Fibroblast of lung (primary cell): ENCODE data around the gene GNAL. TPM values are rescaled to one million over a fixed set of nuclear protein-coding genes. Genes with fewer than 3 reads are reported as not detected.

Experiments used
- DNase-seq, 2 donors: peaks; one replicate each; pipeline versions ENCODE4 v3.0.0 to v3.0.0-alpha.2; 2010; ENCODE audit warnings: low read depth in 2 of 2
- H2AFZ ChIP-seq: 2 replicates; pipeline ENCODE4 v1.5.1; 2012; ENCODE audit warnings: low read length, control low read depth, inconsistent platforms
- H3K27ac ChIP-seq: 2 replicates; pipeline ENCODE4 v1.5.1; 2011; ENCODE audit warnings: low read length, control low read depth; ENCODE audit not compliant: insufficient read depth
- H3K27me3 ChIP-seq: 2 replicates; pipeline ENCODE4 v1.5.1; 2011; ENCODE audit warnings: mild to moderate bottlenecking, low read length; ENCODE audit not compliant: control insufficient read depth, insufficient read depth
- H3K36me3 ChIP-seq: 2 replicates; pipeline ENCODE4 v1.5.1; 2011; ENCODE audit warnings: low read length; ENCODE audit not compliant: control insufficient read depth, insufficient read depth
- H3K4me1 ChIP-seq: 2 replicates; pipeline ENCODE4 v1.5.1; 2011; ENCODE audit warnings: low read length; ENCODE audit not compliant: control insufficient read depth, insufficient read depth; ENCODE audit errors: extremely low read depth
- H3K4me2 ChIP-seq: 2 replicates; pipeline ENCODE4 v1.5.1; 2011; ENCODE audit warnings: low read length, control low read depth; ENCODE audit not compliant: insufficient read depth; ENCODE audit errors: extremely low read depth
- H3K4me3 ChIP-seq, 4 experiments: fragments of 200-600 bp in 1 of 4; sonication (generic) in 1 of 4; replicated peaks in 1 of 4; 2 replicates each; pipeline ENCODE4 v1.5.1; 2011 to 2016; ENCODE audit warnings: low read length in 4 of 4, low read depth in 3 of 4, mild to moderate bottlenecking in 3 of 4, control low read depth in 2 of 4, inconsistent platforms in 1 of 4, mixed read lengths in 1 of 4; ENCODE audit not compliant: insufficient read depth in 1 of 4; ENCODE audit errors: control extremely low read depth in 1 of 4
- H3K79me2 ChIP-seq: 2 replicates; pipeline ENCODE4 v1.5.1; 2012; ENCODE audit warnings: mild to moderate bottlenecking, low read length, inconsistent platforms; ENCODE audit not compliant: control insufficient read depth, insufficient read depth
- H3K9ac ChIP-seq: 2 replicates; pipeline ENCODE4 v1.5.1; 2011; ENCODE audit warnings: mild to moderate bottlenecking, low read length, control low read depth; ENCODE audit not compliant: insufficient read depth
- H3K9me3 ChIP-seq: 2 replicates; pipeline ENCODE4 v1.5.1; 2012; ENCODE audit warnings: low read depth, low read length; ENCODE audit not compliant: control insufficient read depth, insufficient read depth
- H4K20me1 ChIP-seq: 2 replicates; pipeline ENCODE4 v1.5.1; 2011; ENCODE audit warnings: low read length; ENCODE audit not compliant: control insufficient read depth, insufficient read depth; ENCODE audit errors: extremely low read depth
- EZH2 ChIP-seq: IDR thresholded peaks from 2 replicates; pipeline ENCODE4 v1.5.1; 2012; ENCODE audit warnings: low read length, control low read depth, mild to moderate bottlenecking; ENCODE audit errors: missing control alignments
- polyA plus RNA-seq, 2 donors: library from polyadenylated mRNA; depleted of rRNA in 1 of 2; stranded (reverse) in 1 of 2; unstranded in 1 of 2; fragments of >200 nt; gene quantifications; 2 replicates each; pipeline ENCODE4 v1.2.1, GENCODE V29; 2011 to 2012; ENCODE audit warnings: missing spikeins in 1 of 2
- total RNA-seq: library from RNA; depleted of rRNA; stranded (reverse); fragments of >200 nt; gene quantifications from 2 replicates; pipeline ENCODE4 v1.2.1, GENCODE V29; 2014
- TF ChIP-seq, protein P1 (sequence below), 2 donors: IDR thresholded peaks in 1 of 2; conservative IDR thresholded peaks in 1 of 2; 1 replicate in 1 of 2; 2 replicates in 1 of 2; pipeline ENCODE4 v1.5.1; 2011 to 2012; ENCODE audit warnings: low read length in 2 of 2, control low read depth in 1 of 2, inconsistent platforms in 1 of 2, low read depth in 1 of 2, mild to moderate bottlenecking in 1 of 2

Gene GNAL
- total and polyA plus RNA-seq, 2 donors (not counting 1 experiment from before 2014, with no cell fraction given), result 0.05 to 0.50 TPM

DNA sequence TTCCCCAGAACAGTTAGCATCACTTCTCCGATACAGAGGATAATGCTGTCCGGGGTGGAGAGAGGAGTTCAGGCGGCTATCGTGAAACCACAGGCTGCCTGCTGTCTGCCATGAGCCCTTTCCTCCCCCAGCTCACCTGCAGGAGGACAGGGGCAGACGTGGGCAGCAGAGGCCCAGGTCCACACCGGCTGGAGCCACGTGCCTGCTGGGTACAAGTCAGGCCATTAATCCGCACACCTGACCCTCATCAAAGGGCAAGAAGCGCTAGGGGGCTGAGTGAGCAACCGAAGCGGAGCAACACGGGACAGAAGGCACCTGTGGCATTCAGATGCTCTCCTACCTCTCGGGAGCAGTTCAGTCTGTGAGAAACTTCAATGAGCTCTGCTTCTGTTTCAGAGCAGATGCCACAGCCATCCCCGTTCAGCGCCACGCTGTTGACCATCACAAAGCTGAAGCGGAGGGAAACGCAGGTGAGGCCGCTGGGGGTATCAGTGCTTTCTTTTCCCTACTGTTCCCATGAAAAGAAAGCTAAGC lies 197.6 kb downstream of the GNAL start:
- H3K4me1 ChIP-seq, result no peaks in the 10 kb centered on the region
- H3K4me3 ChIP-seq, result no peak overlapping the region
- TF ChIP-seq EZH2, result no peak
- TF ChIP-seq, protein P1, sequence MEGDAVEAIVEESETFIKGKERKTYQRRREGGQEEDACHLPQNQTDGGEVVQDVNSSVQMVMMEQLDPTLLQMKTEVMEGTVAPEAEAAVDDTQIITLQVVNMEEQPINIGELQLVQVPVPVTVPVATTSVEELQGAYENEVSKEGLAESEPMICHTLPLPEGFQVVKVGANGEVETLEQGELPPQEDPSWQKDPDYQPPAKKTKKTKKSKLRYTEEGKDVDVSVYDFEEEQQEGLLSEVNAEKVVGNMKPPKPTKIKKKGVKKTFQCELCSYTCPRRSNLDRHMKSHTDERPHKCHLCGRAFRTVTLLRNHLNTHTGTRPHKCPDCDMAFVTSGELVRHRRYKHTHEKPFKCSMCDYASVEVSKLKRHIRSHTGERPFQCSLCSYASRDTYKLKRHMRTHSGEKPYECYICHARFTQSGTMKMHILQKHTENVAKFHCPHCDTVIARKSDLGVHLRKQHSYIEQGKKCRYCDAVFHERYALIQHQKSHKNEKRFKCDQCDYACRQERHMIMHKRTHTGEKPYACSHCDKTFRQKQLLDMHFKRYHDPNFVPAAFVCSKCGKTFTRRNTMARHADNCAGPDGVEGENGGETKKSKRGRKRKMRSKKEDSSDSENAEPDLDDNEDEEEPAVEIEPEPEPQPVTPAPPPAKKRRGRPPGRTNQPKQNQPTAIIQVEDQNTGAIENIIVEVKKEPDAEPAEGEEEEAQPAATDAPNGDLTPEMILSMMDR (conservative IDR thresholded peaks at IDR 0.05 in 1 of 2, IDR thresholded peaks at IDR 0.05 in 1 of 2; ENCODE audit: low read depth in 1 of 2, low read length in 2 of 2), result no peak

DNA sequence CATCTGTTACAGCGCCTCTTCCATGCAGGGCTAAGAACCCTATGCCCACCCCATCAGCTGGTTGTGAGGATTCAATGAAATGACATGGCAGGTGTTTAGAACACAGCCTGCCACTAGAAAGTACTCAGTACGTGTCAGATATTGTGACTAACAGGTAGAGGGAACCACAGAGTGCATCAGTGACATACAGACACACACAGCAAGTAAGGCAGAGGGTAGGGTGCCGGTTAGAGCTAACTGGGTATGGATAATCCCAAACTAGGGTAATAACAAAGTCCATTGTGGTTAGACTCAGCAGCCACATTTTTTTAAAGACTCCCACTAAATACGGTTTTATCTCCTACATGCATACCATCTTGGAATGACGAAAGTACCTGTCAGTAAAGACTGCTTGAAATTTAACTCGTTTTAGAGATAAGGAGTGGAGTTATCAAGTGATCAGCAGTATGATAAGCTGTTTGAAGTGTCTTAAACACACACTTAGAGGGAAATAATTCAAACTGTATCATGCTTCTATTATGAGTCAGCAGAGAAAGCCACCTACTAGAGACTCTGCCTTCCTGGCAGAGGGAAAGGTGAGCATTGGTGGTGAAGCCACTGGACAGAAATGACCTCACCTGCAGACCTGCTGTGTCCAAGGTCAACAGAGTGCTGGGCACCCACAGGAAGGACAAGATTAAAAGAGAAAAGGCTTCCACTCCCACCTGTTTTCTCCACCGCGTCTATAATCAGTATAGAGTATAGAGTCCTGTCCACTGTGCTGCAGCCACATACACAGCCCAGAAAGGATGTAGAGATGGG lies 198.5 kb downstream of the GNAL start:
- H3K36me3 ChIP-seq, result peaks cover 6% of the 10 kb centered on the region
- H3K27ac ChIP-seq, result no peak overlapping the region

More for the DNA sequence above, 197.6 kb downstream of the GNAL start:
- H4K20me1 ChIP-seq, result no peaks in the 10 kb centered on the region
- H3K79me2 ChIP-seq, result no peaks in the 10 kb centered on the region
- DNase-seq, result no peak
- H3K27me3 ChIP-seq, result no peaks in the 10 kb centered on the region
- no peak overlapping the region for H3K4me2 ChIP-seq
- H3K36me3 ChIP-seq, result peaks cover 6% of the 10 kb centered on the region
- H3K27ac ChIP-seq, result no peak overlapping the region
- no peak overlapping the region for H2AFZ ChIP-seq
- H3K9ac ChIP-seq, result no peak overlapping the region
- H3K9me3 ChIP-seq, result no peaks in the 10 kb centered on the region

DNA sequence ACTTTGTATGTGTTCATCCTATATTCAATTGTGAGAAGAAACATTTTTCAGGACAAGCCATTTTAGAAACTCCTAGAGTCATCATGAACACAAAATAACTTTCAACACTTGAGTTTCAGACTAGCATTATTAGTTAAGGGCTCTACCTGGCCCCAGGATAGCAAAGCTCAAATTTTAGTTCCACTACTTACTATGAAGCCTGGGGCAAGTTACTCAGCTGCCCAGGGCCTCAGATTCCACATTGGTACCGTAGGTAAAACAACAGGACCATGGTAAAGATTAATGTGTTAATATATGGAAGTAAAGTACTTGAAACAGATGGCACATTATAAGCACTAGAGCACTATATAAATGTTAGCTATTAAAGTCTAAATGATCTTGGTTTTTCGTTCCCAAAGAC lies 199.7 kb downstream of the GNAL start:
- TF ChIP-seq EZH2, result no peak
- TF ChIP-seq, protein P1 (conservative IDR thresholded peaks at IDR 0.05 in 1 of 2, IDR thresholded peaks at IDR 0.05 in 1 of 2; ENCODE audit: low read depth in 1 of 2, low read length in 2 of 2), result no peak
- no peaks in the 10 kb centered on the region for H4K20me1 ChIP-seq
- H3K4me3 ChIP-seq, result no peak overlapping the region
- peaks cover 6% of the 10 kb centered on the region for H3K36me3 ChIP-seq
- H3K79me2 ChIP-seq, result no peaks in the 10 kb centered on the region
- no peak overlapping the region for H3K27ac ChIP-seq
- no peak overlapping the region for H2AFZ ChIP-seq
- DNase-seq, result no peak
- no peaks in the 10 kb centered on the region for H3K9me3 ChIP-seq
- H3K27me3 ChIP-seq, result no peaks in the 10 kb centered on the region
- no peak overlapping the region for H3K9ac ChIP-seq
- H3K4me2 ChIP-seq, result no peak overlapping the region
- H3K4me1 ChIP-seq, result no peaks in the 10 kb centered on the region

More for the DNA sequence above, 198.5 kb downstream of the GNAL start:
- Histone ChIP-seq H3K4me1 (no peaks in the 10 kb centered on the region), H3K27me3 (no peaks in the 10 kb centered on the region), H3K4me2 (no peak overlapping the region), H3K9me3 (no peaks in the 10 kb centered on the region), H3K9ac (no peak overlapping the region), H4K20me1 (no peaks in the 10 kb centered on the region), H3K4me3 (no peak overlapping the region), H3K79me2 (no peaks in the 10 kb centered on the region), H2AFZ (no peak overlapping the region)
- TF ChIP-seq EZH2, result no peak
- TF ChIP-seq, protein P1 (conservative IDR thresholded peaks at IDR 0.05 in 1 of 2, IDR thresholded peaks at IDR 0.05 in 1 of 2; ENCODE audit: low read depth in 1 of 2, low read length in 2 of 2), result no peak
- peak in 1 of 2 donors; percentile 75 for DNase-seq
